ENCODE results near the gene GJB2.

GJB2 gene

DNA sequence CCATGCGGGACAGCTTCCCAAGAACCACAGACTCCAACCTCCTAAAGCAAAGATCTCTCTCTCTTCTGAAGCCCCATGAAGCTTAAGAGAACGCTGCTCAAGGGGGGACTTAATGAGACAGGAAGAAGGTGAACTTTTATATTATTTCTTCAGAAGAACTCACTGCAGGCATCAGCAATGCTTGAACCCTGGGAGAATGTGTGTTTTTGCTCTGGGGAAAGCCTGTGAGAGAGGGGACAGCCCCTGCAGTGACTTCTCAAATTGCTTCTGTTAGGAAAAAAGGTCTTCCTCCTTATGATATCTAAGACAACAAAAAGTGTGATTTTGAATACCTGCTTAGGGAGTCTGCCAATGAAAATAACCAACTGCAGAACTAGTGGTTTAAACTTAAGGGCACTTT, 54.9 kb downstream of the GJB2 start:
- DNase-seq: no peak
